ENCODE data around the gene SLC6A17.

SLC6A17 gene

DNA sequence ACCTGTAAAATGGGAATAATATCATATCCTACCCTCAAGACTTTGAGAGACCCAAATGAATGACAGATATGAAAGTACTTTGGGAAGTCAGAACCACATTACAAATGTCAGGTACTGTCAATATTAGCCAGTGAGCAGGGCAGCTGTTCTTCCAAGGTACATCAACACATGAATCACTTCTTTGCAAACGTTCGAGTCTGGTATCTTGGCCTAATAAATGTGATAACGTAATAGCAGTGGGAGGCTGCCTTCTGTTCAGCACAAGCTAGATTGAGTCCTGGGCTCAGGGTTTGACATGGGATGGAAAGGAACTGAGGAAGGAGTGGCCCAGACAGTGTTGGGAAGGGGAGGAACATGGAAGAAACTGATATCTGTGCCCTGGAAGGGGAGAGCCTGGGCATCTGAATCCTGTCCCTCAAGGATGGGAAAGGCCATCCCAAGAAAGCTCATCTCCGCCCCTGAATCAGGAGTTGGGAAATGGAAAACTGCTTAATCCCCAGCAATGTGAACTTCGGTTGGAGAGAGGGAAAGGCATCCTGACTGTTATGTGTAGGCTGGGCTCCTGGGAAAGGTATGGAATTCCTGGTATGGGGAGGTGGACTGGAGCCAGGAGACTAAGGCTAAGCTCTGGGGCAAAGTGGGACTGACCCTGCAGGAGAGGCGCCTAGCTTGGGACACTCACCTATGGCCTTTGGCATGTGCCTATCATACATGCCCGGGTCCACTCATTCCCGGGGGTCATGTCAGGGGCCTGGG lies 74.1 kb downstream of the SLC6A17 start:
- no peak for DNase-seq

DNA sequence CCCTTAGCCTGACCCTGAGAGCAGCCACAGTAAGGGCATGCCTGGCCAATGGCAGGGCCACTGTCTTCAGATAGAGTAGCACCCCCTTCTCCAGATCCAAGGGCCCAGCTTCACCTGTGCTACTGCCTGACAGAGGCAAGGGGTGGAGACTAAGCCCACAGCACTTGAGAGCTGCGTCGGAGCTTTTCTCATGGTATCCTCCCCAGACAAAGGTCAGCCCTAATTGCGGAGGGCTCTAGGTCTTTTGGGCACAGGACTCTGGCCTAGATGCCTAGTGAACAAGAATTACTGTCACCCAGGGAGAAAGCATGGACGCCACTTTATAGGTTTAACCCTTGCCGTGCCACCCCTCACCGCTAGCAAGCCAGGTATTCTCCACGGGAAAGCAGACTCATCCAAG lies 74.9 kb downstream of the SLC6A17 start:
- no peak for DNase-seq

DNA sequence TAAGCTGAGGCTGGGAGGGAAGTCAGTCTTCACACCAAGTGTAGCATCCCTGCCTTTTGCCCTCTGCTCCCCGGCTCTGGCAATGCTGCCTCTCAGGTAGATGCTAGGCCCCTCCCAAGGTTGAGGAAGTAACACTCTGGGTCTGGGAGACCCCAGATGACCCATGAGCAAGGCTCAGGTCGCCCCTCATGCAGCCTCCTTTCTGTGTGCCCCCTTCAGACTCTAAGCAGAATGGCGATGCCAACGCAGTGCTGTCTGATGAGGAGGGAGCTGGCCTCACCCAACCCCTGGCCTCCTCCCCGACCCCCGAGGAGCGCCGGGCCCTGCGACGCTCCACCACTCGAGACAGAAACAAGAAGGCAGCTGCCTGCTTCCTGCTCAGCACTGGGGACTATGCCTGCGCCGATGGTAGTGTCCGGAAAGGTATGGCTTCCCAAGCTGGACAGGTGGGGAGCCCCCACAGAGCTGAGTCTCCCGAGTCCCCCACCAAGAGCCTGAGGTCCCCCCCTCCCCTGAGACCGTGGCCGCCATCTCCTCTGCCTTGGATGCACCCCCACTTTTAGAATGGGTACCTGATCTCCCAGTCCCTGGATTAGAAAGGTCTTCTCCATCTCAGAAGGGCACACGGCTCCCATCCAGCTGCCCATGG lies 75.6 kb downstream of the SLC6A17 start:
- DNase-seq, result no peak

DNA sequence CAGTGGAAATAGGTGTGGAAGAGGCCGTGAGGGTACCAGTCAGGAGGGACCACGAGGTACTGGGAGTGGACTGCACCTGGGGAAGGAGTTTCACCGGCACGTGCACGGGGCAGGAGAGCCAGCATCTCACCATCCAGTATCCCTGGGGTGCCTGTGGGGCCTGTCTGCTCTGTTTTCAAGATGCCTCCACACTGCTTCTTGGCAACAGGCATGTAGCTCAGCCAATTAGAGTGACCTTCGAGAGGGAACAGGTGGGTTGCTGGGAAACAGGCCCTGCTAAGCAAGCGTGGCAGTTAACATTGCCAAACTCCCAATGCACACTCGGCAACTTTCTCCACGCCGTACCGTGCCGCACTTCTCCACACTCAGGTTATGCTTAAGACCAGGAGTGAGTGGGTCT lies 77.5 kb downstream of the SLC6A17 start:
- DNase-seq, result no peak

DNA sequence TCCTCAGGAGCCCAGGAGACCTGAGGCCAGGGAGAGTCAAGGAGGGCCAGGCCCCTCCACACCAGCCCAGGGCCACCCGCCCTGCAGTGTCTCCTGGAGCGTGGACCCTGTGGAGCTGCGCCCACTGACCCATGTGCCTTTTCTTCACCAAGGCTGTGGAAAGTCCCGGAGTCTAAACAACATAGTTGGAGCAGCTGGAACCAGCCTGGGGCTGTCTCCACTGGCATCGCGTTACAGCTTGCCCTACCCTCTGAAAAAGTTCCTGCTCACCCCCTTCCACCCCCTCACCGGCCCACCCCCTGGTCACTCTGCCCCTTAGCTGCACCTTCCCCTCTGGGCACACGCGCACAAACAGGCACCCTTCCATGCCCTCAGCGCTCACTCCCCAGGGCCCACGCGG lies 78.1 kb downstream of the SLC6A17 start:
- DNase-seq, result no peak

DNA sequence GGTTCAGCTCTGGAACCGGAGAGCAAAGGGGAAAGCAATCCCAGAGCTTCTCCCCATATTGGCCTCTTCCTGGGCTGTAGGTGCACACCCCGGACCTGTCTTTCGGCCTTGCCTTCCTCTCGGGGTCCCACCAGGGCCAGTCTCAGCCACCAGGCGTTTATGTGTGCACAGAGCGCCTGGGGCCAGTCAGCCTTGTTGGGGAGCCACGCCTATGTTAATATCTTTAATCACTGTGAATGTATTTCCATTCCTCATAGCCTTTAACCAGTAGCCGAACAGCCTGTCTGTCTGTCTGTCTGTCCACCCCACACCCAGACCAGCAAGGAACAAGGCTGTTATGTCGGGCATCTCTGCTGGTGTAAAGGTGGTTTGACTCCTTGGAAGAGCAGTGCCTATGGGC lies 78.6 kb downstream of the SLC6A17 start:
- DNase-seq, result no peak

DNA sequence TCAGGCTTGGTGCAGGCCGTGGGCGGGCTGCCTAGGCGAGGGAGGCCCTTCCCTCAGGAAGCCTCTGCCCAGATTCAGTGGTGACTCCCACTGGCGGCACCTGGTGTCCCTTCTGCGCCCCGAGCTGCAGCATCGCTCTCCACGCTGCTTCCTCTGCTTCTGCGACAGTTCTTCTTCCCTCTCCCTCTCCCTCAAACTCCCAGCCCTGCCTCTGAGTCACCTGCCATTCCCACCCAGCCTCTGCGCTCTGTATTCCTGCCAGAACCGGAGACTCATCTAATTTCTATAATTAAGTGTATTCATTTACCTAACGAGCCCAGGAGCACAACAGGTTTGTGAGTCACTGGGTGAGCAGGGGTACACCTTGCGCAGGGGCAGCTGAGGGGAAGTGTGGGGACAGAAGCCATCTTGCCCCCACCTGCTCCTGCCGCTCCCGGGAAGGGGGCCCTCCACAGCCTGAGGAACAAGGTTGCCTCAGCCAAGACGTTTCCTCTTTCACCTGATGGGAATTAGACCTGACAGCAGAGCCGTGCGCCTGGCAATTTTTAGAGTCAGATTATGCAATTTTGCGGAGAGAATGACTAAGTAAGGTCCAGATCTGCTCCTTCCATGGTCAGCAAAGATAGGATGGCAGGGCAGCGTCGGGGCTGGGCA lies 79.2 kb downstream of the SLC6A17 start:
- no peak for DNase-seq

DNA sequence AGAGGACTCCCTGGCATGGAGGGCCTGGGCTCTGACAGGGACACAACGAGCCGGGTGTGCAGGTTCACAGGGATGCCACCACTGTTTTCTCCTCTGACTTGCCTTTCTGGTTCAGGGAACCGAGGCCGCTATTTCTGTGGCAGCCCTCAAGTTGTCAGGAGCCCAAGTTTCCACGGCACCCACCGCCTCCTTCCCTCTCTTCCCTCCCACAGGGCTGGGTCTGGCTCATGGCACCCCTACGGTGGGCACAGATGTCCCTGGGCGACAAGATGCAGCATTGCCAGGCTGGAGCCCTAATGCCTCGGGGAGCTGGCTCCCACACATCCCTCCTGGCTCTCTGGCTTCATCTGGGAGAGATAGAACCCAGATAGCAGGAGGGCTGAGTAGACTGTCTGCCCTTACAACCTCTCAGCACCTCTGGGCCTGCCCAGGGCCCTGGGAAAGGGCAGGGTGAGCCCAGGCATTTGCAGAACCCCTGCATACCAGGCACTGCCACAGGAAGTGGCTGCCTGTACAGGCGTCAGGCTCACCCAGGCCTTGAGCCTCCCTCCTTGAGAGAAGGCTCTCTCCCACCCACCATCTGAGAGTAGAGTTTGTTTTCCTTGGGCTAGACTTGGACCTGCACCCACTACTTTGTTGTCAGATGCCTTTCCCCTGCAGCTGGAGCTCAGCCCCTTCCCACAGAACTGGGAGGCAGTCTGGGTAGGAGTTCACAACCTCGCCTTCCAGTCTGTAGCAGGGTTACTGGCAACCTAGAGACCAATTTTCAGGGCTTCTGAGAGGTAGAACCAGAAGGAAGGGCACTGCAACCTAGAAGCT lies 80.3 kb downstream of the SLC6A17 start:
- DNase-seq, result no peak

DNA sequence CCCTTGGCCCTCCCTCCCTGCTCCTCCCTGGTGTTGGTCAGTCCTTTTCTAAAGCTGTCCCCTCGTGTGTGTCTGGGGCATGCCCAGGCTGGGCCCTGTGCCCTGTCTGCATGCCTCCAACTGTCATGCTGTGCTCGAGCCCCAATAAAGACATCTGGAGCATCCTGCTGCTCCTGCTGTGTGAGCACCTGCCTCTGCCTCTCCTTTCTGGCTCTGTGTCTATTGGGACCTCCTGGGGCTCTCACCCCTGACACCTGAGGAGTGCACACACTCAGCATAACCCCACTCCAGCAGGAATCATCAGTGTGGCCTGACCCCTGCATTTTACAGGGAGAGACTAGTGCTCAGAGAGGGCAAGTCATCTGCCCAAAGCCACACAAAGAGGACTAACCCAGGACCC lies 83.6 kb downstream of the SLC6A17 start:
- DNase-seq, result no peak

DNA sequence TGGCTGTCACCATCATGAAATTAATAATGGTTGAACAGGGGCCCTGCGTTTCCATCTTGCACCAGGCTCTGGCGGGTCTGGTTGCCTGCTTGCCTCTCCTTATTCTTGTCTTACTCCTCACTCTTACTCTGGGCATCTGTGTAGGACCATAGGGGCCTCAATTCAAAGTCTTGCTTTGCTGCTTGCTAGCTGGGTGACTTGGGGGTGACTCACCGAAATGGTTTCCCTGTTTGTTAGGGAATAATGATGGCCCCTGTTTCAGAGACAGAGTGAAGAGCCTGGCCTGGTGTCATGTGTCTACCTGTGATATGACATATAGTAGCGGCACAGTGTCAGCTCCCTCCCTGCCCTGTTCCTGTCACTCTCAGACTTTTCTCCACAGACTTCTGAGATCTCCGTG lies 84.4 kb downstream of the SLC6A17 start:
- no peak for DNase-seq

DNA sequence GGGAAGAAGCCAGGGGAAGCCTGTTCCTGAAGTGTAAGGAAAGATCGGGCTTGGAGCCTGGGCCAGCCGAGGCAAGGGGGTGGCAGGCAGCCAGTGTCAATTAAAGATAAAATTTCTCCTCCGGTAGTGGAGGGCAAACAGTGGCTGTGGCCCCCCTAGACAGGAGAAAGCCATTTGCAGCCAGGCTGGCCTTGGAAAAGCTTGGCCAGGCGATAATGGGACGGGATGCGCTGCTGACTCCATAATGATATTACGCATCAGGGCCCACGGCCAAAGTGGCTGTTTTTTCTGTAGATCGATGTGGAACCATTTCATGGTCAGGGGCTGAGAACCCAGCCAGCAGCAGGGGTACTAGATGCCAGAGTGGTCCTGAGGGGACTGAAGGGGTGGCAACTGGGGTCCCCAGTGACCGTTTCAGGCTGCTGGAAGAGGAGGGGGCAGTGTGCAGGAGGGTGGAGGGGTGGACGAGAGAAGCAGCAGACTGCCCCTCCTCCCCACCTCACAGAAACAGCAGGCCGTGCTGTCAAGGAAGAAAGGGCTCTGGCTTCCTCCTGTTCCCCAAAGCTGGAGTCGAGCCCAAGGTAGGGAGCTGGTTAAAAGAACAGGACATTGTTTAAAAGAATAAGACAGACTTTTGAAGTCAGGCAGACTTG lies 85.0 kb downstream of the SLC6A17 start:
- no peak for DNase-seq

DNA sequence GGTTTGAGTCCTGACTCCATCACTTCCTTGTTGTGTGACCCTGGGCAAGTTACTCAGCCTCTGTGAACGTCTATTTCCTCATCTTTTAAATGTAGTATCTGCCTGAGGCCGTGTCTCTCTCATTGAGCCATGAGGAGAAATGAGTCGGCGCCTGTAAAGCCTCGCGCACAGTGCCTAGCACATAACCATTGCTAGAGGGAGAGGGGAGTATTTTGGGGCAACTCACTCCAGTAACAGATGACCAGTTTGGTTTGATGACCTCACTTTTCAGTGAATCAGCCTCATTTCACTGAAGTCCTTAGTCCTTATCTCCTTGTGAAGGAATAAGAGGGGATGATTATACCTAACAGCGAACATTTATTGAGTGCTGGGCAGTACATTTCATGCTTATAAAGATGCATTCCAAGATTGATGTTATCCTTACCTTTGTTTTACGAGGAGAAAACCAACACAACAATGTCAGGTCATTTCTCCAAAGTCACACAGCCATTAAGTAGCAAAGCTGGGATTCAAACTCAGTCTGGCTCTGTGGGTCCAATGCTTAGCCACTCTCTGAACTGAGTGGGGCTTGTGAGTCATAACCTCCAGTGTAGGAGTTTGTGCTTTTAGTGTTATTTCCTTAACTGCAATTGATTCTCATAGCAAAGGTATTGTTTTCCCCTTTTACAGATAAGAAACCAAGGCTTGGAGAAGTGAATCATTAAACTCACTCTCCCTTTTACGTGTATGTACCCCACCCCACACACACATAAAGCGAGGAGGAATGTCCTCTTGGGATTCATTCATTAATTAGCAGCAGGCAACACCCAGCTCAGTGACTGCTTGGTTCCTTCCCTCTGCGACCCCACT lies 85.8 kb downstream of the SLC6A17 start:
- no peak for DNase-seq

DNA sequence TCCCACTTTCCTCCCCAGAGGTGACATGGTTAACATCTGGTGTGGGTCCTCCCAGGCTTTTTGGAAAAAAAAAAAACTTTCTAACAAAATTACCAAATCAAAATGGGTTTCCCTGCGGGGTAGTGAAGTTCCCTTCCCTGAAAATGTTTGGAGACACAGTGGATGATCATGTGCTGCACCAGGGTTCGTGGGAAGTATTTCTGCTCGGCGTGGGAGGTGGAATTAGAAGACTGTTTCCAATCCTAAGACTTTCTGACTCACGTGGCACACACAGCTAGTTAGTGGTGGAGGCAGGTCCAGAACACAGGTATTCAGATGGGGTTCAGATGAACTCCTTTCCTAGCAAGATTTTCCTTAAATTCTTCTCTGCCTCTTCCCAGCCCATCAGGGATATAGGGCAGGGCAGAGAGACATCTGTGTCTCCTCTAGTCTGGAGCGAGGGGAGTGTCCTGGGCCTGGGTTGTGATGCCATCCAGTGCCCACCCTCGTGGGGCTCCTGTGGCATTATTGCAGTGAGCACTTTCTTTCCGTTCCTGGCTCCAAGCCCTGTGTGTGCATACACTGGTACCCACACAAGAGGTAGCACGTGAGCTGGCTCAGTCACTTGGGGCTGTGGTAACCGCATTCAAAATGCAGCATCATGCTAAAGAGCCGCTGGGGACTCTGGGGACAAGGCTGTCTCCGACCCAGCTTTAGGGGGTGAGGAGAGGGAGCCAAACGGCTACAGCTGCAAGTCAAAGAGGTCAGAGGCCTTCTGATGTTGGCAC lies 87.3 kb downstream of the SLC6A17 start:
- DNase-seq, result no peak

DNA sequence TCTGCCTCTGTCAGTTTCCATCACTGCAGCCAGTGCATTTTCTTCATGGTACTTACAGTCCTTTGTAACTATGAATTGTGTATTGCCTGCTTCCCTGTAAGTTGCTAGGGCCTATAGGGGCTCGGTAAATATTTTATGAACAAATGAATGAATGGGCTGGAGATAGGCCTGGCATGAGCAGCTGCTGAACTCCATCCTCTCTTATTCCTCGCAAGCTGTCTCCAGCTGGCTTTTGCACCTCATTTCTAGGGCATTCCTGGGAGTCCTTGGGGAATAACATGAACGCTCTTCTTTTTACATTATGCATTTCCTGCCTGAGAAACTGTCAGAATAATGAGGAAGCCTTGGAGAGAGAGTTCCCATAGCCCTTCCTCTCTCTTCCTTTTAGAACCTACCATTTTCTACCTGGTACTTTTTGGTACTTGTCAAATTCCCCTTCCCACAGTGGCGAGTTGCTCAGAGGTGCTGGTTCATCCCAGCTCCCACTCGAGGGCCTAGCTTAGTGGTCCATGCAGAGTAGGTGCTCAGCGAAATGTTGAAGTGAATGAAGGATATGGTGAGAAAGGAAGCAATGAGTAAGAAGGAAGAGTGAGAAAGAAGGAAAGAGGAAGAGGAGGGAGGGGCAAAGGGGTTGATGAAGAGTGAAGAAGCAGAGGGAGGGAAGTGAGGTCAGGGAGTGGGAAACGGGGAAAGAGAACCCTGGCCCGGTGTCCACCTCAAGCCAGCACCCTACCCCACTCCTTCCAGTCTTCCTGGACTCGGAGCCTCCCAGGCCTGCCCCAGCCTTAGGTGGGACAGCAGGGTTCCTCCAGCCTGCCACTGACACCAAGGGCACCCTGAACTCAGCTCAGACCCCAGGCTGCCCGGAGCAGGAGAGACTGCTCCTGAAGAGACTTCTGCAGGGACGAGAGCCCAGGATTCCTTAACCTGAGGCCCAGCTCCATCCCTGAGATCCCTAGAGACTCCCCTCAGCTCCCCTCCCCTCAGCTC lies 89.4 kb downstream of the SLC6A17 start:
- DNase-seq, result no peak

DNA sequence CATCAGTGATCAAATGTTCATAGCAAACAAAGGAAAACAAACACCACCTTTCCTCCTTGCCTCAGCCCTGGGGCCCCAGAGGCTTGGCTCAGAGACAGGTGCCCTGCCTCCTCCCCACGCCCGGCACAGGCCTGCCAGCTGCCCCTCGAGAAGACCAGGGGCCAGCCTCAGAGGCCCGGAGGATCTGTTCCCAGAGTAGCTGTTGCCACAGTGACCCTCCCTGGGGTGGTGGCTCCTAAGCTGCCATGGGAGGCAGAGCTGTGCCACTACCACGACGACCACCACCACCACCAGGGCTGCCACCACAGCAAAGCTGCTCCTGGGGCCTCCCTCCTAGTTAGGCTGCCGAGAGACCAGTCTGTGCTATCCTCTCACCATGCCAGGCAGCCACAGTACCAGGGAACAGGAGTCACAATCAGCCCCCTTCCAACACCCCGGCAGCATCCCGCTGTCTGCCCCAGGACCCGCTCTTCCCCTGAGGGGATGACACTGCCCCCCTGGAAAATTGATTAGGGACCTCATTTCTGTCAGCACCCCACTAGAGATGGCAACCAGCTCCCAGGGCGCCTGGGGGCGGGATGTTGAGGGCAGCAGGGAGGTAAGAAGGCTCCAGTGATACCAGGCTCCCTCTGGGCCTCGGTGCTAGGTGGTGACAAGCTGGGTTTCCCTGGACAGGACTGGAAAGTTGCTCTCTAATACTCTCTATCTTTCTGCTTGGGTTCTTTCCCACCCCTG lies 90.3 kb downstream of the SLC6A17 start:
- DNase-seq, result no peak

DNA sequence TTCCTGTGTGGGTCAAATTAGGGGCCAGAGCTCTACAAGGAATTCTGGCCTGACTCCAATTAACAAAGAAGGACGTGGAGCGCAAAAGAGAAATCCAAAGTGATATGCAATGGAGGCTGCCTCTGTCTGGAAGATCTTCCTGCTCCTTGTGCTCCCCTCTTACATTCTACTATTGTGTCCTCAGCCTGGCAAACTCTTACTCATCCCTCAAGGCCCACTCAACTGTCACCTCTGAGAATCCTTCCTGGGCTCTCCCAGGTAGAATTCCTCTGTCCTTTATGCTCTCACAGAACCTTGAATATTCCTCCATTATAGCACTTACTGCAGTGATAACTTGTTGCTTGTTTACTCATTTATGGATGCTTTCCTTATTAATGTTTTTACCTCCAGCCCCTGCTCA lies 91.2 kb downstream of the SLC6A17 start:
- DNase-seq, result no peak

DNA sequence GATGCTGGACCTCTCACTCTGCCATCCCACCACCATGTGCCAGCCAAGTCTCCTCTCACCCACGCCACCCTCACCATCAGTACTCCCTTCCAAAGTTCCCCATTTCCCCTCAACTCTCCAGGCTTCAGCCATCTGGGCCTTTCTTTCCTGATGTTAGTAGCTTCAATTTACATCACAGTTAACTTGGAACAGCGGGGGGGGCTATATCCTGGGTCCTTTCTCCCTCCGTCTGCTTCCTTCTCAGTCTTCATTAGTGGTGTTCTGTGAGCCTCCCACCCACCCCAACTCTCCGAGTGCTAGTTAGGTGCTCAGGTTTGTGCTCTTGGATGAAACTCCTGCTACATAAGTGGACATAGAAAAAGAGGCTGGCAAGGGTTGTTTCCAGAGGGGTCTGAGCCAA lies 91.8 kb downstream of the SLC6A17 start:
- no peak for DNase-seq

DNA sequence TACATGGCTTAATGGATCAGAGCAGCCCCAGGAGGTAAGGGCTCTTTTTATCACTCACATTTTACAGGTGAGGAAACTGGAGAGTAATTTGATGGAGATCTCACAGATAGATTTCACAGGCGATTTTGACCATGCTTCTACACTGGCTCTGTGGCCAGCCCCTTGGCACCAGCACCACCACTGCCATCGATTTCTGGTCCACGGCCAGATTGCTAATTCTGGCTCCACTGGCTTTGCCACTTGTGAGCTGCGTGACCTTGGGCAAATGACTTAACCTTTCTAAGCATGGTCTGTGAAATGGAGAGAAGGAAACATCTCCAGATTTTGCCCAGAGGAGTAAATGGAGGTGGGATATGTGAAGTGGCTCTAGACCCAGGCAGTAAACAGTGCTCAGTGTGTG lies 92.4 kb downstream of the SLC6A17 start:
- no peak for DNase-seq

DNA sequence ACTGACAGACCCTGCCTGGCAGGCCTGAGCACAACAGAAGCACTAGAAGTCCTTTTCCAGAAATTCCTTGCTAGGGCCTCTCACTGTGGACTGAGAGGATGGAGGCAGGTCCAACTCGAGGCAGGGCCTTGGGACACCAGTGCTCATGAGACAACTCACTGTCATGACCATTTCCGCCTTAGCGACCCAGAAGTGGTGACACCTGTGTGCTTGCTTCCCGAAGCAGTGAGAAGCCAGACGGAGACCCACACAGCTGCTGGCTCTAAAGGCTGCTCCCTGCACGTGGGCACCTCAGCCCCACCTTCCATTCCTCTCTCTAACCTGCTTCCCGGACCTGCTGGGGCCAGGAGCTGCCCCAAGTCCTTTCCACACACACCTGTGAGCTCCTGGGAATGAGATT lies 92.9 kb downstream of the SLC6A17 start:
- no peak for DNase-seq

Measured in CD4-positive, alpha-beta T cell treated with Interleukin-17A for 4 hours (primary cell).